ES-I3 (cell line): ENCODE data around the gene OSBPL8.

Experiments used
- H3K36me3 ChIP-seq: 2 replicates; pipeline ENCODE4 v1.6.1; 2013; ENCODE audit warnings: mild to moderate bottlenecking, low read length, control low read depth, moderate library complexity; ENCODE audit not compliant: insufficient read depth
- H3K4me1 ChIP-seq: 2 replicates; pipeline ENCODE4 v1.6.1; 2013; ENCODE audit warnings: mild to moderate bottlenecking, control low read depth, low read length; ENCODE audit not compliant: insufficient read depth
- H3K9ac ChIP-seq: 2 replicates; pipeline ENCODE4 v1.6.1; 2013; ENCODE audit warnings: low read depth, mild to moderate bottlenecking, low read length, moderate library complexity
- H3K9me3 ChIP-seq: 2 replicates; pipeline ENCODE4 v1.6.1; 2013; ENCODE audit warnings: mild to moderate bottlenecking, low read length, moderate library complexity; ENCODE audit not compliant: control insufficient read depth, insufficient read depth

OSBPL8 gene

GRCh38 chr12:76559400-76560085, at the start of gene OSBPL8:
TSS of gene OSBPL8 (minus strand) at chr12:76559771. CDS start at chr12:76487551, 72,220 bp downstream.
- H3K4me1 ChIP-seq: no peaks in the 10 kb centered on the region
- peak within 1 kb of the TSS; percentile 91 for H3K9ac ChIP-seq
- no peaks in the 10 kb centered on the region for H3K9me3 ChIP-seq
- H3K36me3 ChIP-seq: no peaks in the 10 kb centered on the region

GRCh38 chr12:76608070-76608469, 48.5 kb upstream of the OSBPL8 start:
- Histone ChIP-seq H3K9ac (no peak overlapping the region), H3K36me3 (no peaks in the 10 kb centered on the region), H3K4me1 (no peaks in the 10 kb centered on the region; the same call in 1 of the 2 replicates), H3K9me3 (no peaks in the 10 kb centered on the region)

- Histone ChIP-seq H3K9ac (no peak overlapping the region), H3K36me3 (no peaks in the 10 kb centered on the region), H3K4me1 (no peaks in the 10 kb centered on the region), H3K9me3 (no peaks in the 10 kb centered on the region)
Measured at GRCh38 chr12:76595056-76595455, 35.5 kb upstream of the OSBPL8 start.

GRCh38 chr12:76591476-76591875, 31.9 kb upstream of the OSBPL8 start:
- no peaks in the 10 kb centered on the region for H3K9me3 ChIP-seq
- H3K9ac ChIP-seq: no peak overlapping the region
- H3K36me3 ChIP-seq: no peaks in the 10 kb centered on the region
- no peaks in the 10 kb centered on the region for H3K4me1 ChIP-seq

GRCh38 chr12:76590131-76590530, 30.6 kb upstream of the OSBPL8 start:
- no peaks in the 10 kb centered on the region for H3K36me3 ChIP-seq
- no peaks in the 10 kb centered on the region for H3K4me1 ChIP-seq
- H3K9me3 ChIP-seq: no peaks in the 10 kb centered on the region
- H3K9ac ChIP-seq: no peak overlapping the region

GRCh38 chr12:76588881-76589565, 29.5 kb upstream of the OSBPL8 start:
- H3K9ac ChIP-seq: no peak overlapping the region
- no peaks in the 10 kb centered on the region for H3K4me1 ChIP-seq
- H3K9me3 ChIP-seq: no peaks in the 10 kb centered on the region
- H3K36me3 ChIP-seq: no peaks in the 10 kb centered on the region

- no peaks in the 10 kb centered on the region for H3K36me3 ChIP-seq
- H3K9me3 ChIP-seq: no peaks in the 10 kb centered on the region
- H3K9ac ChIP-seq: no peak overlapping the region
- H3K4me1 ChIP-seq: no peaks in the 10 kb centered on the region
Measured at GRCh38 chr12:76587428-76588178, 28.0 kb upstream of the OSBPL8 start.

- H3K9ac ChIP-seq: no peak overlapping the region
- no peaks in the 10 kb centered on the region for H3K9me3 ChIP-seq
- no peaks in the 10 kb centered on the region for H3K36me3 ChIP-seq
- no peaks in the 10 kb centered on the region for H3K4me1 ChIP-seq
Measured at GRCh38 chr12:76586764-76587395, 27.3 kb upstream of the OSBPL8 start.

- no peaks in the 10 kb centered on the region for H3K9me3 ChIP-seq
- H3K9ac ChIP-seq: no peak overlapping the region
- no peaks in the 10 kb centered on the region for H3K4me1 ChIP-seq
Measured at GRCh38 chr12:76583301-76583700, 23.7 kb upstream of the OSBPL8 start.

GRCh38 chr12:76573840-76574373, 14.3 kb upstream of the OSBPL8 start:
- H3K9ac ChIP-seq: no peak overlapping the region
- H3K9me3 ChIP-seq: no peaks in the 10 kb centered on the region
- H3K36me3 ChIP-seq: no peaks in the 10 kb centered on the region
- no peaks in the 10 kb centered on the region for H3K4me1 ChIP-seq

More at GRCh38 chr12:76583301-76583700, 23.7 kb upstream of the OSBPL8 start:
- no peaks in the 10 kb centered on the region for H3K36me3 ChIP-seq

- Histone ChIP-seq H3K9me3 (no peaks in the 10 kb centered on the region), H3K9ac (no peak overlapping the region), H3K4me1 (no peaks in the 10 kb centered on the region), H3K36me3 (no peaks in the 10 kb centered on the region)
Measured at GRCh38 chr12:76571256-76571655, 11.7 kb upstream of the OSBPL8 start.

GRCh38 chr12:76569685-76570604, 10.4 kb upstream of the OSBPL8 start:
- Histone ChIP-seq H3K36me3 (no peaks in the 10 kb centered on the region), H3K4me1 (no peaks in the 10 kb centered on the region), H3K9ac (no peak overlapping the region), H3K9me3 (no peaks in the 10 kb centered on the region)

GRCh38 chr12:76568888-76569551, 9.4 kb upstream of the OSBPL8 start:
- Histone ChIP-seq H3K9ac (no peak overlapping the region), H3K4me1 (no peaks in the 10 kb centered on the region), H3K9me3 (no peaks in the 10 kb centered on the region), H3K36me3 (no peaks in the 10 kb centered on the region)
